Fibroblast of skin of left biceps (primary cell): ENCODE data around the gene EP300.
"Not testable (repeated sequence)": the region's sequence is repeated elsewhere in the genome, so short reads cannot be mapped to it uniquely, and the experiment has no call there.

Source experiments
- DNase-seq, 2 experiments: peaks; one replicate each; pipeline ENCODE4 v3.0.0-alpha.2; 2013; ENCODE audit warnings: low read depth in 2 of 2

EP300 gene

DNA sequence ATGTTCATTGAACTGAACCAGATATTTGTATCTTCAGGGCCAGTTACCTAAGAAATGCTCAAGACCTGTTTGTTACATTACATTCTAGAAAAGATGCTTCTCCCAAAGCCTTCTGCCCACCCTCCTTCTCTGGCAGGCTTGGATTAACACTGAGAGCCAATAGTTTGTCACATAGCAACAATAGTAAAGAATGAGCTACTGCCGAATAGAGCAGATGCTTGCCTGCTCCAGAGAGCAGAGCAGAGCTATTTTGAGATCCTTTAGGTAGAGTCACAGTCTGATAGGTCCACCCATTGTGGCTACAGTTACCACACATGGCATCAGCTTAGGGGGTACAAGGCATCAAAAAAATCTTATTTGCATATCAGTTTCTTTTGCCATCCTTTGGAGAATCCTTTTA is 13.5 kb upstream of the EP300 start:
- DNase-seq, result no peak

DNA sequence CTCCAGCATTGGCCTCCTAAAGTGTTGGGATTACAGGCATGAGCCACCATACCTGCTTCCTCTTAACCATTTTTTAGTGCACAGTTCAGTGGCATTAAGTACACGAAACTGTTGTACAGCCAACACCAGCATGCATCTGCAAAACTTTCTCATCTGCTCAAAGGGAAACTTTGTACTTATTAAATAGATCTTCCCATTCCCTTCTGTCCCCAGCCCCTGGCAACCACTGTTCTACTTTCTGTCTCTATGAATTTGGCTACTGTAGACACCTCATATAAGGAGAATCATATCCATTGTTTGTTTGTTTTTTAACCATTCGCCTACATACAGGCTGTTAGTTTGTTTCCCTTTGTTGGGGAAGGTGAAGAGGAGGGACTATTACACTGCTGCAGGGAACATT is 6.5 kb upstream of the EP300 start:
- DNase-seq, result no peak

DNA sequence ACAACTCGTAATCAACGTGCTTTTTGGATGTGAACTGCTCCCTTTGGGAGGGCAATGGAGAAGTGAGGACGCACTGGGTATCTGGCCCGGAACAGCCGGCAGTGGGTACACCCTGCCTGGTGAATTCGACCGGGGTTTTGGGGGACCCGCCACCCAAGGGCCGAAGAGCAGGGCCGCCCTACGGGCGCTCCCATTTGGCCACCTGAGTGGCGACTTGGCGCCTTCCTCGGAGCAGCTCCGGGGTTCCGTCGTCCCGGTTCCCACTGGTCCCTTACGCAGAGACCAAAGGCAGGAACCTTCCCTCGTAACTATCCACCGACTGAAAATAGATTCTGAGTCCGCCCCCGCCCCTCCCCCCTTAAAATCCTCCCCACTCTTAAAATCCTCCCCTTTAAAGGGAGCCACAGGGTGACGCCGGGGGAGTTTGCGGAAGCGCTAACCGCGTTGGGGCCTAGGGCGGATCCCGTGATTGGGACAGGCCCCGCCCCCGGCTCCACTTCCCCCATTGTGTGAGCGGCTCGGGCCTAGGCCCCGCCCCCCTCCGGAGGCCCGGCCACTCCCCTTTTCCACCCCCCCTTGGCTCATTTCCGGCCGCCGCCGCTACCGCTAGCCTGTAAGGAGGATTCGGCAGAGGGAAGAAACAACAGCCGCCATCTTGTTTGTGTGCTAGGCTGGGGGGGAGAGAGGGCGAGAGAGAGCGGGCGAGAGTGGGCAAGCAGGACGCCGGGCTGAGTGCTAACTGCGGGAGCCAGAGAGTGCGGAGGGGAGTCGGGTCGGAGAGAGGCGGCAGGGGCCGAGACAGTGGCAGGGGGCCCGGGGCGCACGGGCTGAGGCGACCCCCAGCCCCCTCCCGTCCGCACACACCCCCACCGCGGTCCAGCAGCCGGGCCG is 1.0 kb upstream of the EP300 start:
- DNase-seq, result peak; percentile 98

DNA sequence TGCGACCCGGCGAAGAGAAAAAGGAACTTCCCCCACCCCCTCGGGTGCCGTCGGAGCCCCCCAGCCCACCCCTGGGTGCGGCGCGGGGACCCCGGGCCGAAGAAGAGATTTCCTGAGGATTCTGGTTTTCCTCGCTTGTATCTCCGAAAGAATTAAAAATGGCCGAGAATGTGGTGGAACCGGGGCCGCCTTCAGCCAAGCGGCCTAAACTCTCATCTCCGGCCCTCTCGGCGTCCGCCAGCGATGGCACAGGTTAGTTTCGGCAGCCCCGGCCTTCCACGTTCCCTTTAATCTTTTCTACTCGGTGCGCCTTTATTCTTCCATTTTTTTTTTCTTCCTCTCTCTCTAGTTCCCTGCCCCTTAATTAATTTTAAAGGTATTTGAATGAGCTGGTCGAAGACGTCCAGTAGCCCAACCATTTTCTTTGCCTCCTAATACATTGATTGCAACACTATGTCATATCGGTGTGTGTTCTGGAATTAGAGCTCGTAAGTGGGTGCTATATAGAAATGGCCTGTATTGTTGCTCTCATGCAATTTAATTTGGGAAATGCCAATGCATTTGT is 537 bp downstream of the EP300 start:
- DNase-seq, result no peak

DNA sequence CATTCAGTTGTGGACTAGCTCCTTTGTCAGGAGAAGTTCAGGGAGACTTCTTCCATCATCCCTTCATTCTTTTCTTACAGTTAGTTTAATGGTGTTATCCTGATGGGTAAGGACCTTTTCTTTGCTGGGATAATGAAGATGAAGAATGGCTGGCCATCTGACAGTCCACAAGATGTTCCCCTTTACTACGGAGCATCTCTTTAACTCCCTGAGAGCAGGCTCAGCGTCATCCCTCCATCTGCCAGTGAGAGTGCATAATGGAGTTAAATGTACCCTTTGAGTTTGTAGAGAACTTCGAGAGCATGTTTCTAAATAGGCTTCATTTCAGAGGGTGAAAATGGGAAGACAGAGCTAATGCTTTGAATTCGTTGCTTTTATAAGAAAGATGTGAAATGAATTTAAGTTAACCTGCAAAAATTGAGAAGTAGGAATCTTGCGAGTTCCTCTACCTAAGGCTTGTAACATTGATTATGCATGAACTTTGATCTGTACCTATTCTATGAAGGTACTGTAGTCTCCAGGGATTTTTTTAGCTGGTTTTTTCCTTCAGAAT is 1.7 kb downstream of the EP300 start:
- DNase-seq, result no peak

DNA sequence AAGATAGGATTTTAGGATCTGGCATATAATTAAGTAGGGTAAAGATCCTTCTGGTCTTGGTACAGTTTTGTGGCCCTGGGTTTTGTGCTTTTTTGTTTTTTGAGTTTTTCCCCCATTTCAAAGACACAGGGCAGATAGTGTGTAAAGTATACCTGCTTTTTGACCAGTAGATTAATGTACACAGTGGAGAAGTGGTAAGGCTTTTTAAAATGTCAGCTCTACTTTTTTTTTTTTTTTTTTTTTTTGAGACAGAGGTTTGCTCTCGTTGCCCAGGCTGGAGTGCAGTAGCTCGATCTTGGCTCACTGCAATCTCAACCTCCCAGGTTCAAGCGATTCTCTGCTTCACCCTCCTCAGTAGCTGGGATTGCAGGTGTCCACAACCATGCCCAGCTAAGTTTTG is 4.0 kb downstream of the EP300 start:
- DNase-seq, result no peak

DNA sequence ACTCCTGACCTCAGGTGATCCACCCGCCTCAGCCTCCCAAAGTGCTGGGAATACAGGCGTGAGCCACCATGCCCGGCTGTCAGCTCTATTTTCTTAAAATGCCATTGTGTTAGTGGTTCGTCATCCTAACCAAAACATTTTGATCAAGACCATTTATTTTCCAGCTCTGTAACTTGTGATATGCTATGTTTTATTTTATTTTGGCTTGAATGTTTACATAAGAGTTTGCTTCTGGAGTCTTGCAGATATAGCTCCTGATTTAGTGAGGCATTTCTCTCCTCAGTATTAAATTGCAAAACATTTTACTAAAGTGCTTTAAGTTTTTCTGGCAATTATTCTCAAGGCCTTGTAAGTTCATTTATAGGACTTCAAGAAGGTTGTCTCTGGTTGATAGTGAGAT is 4.4 kb downstream of the EP300 start:
- DNase-seq, result no peak

DNA sequence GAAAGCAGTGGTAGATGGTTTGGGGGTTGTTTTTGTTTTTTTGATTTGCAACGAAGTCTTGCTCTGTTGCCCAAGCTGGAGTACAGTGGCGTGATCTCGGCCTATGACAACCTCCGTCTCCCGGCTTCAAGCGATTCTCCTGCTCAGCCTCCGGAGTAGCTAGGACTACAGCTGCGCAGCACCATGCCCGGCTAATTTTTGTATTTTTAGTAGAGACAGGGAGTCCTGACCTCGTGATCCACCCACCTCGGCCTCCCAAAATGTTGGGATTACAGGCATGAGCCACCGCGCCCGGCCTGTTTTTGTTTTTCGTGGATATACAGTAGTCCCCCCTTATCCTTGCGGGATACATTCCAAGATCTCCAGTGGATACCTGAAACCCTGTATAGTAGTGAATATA is 6.6 kb downstream of the EP300 start:
- no peak for DNase-seq

DNA sequence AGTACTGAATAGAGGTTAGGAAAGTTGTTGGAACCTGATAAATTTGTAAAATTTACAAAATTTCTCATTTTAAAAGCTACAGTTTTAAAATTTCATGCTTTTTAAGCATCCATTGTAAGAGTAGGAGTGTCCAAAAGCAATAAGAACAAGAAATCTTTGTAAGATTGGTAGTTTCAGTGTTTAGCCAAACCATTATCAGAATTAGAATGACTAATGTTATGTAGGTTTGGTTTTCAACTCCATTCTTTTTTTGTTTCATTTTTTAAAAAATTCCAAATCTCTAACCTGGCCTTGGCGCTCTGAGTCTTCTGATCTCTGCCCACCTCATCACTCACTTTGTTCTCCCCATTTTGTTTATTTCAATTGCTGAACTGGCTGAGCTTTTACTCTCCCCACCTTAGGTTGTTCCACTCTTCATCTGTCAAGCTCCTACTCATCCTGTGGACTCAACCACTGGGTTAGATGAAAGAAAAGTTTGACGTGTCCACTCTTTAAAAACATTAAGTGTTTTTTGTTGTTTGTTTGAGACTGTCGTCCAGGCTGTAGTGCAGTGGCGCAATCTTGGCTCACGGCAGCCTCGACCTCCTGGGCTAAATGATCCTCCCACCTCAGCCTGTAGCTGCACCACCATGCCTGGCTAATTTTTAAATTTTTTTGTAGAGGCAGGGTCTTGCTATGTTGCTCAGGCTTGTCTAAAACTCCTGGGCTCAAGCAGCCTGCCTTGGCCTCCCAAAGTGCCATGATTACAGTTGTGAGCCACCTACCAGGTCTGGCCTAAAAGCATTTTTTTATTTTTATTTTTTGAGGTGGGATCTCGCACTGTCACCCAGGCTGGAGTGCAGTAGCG is 14.0 kb downstream of the EP300 start:
- DNase-seq, result no peak

DNA sequence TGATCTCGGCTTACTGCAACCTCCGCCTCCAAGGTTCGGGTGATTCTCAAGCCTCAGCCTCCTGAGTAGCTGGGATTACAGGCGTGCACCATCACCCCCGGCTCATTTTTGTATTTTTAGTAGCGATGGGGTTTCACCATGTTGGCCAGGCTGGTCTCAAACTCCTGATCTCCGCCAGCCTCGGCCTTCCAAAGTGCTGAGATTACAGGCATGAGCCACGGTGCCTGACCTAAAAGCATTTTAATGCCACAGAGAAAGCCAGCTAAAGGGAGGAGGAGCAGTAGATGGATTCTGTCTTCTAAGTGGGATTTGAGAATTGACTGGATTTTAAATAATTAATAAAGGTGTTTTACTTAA is 14.6 kb downstream of the EP300 start:
- not testable (repeated sequence) for DNase-seq

DNA sequence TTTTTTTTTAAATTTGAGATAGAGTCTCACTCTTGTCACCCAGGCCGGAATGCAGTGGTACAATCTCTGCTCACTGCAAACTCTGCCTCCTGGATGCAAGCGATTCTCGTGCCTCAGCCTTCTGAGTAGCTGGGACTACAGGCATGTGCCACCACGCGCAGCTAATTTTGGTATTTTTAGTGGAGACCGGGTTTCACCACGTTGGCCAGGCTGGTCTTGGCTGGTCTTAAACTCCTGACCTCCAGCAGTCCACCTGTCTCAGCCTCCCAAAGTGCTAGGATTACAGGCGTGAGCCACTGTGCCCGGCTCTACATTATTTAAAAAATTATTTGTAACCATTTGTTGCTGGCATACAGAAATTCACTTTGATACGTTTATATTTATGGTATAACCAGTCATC is 18.6 kb downstream of the EP300 start:
- no peak for DNase-seq

DNA sequence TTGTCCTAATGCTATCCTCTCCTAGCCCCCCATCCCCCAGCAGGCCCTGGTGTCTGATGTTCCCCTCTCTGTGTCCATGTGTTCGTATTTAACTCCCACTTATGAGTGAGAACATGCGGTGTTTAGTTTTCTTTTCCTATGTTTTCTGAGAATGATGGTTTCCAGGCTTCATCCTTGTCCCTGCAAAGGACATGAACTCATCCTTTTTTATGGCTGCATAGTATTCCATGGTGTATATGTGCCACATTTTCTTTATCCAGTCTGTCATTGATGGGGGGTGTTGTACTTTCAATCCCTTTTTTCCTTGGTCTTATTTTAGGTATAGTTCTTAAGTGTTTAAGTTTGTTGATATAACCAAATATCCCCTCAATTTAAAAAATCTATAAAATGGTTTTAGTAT is 23.9 kb downstream of the EP300 start:
- DNase-seq, result no peak

DNA sequence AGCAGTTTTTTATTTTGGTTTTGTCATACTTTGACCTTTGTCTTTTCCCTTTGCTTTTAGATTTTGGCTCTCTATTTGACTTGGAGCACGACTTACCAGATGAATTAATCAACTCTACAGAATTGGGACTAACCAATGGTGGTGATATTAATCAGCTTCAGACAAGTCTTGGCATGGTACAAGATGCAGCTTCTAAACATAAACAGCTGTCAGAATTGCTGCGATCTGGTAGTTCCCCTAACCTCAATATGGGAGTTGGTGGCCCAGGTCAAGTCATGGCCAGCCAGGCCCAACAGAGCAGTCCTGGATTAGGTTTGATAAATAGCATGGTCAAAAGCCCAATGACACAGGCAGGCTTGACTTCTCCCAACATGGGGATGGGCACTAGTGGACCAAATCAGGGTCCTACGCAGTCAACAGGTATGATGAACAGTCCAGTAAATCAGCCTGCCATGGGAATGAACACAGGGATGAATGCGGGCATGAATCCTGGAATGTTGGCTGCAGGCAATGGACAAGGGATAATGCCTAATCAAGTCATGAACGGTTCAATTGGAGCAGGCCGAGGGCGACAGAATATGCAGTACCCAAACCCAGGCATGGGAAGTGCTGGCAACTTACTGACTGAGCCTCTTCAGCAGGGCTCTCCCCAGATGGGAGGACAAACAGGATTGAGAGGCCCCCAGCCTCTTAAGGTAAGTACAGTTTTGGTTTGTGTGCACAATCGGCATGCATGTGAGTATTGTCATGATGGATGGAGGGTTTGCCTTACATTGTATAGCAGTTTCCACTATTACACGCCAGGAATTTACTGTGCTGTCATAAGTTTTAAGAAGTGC is 25.0 kb downstream of the EP300 start:
- no peak for DNase-seq

DNA sequence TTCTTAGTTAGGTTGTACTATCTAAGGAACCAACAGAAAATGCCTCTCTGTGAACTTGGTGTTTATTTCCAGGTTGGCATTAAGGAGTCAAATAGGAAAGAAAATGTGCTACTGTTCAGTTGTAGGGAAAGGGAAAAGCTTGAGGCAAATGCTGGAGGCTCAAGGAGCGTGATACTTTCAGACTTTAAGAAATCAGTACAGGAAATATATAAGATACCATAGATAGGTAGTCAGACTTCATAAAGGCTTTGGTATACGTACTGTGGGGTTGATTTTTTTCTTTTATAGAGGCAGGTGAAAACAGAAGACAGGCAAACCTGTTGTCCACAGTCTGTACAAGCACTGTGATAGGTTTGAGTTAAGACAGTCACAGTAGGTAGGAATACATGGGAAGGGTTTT is 30.8 kb downstream of the EP300 start:
- no peak for DNase-seq

DNA sequence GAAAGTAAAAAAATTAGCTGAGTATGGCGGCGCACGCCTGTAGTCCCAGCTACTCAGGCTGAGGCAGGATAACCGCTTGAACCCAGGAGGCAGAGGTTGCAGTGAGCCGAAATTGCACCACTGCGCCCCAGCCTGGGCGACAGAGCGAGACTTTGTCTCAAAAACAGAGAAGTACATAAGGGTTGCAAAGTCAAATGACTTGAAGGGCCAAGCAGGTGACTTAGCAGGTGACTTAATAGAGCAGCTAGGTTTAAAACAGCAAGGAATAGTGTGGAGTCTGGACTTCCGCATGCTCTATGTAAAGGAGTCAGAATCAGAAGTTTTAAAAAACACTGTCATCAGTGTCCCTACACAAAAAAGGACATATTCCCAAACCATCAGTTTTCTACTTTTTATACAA is 31.7 kb downstream of the EP300 start:
- no peak for DNase-seq

DNA sequence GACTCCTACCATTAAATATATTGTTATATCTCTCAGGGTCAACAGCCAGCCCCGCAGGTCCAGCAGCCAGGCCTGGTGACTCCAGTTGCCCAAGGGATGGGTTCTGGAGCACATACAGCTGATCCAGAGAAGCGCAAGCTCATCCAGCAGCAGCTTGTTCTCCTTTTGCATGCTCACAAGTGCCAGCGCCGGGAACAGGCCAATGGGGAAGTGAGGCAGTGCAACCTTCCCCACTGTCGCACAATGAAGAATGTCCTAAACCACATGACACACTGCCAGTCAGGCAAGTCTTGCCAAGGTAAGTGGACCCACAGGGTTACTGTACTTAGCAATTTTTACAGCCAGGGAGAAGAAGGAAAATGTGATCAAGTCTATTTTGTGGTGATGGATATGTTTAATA is 35.1 kb downstream of the EP300 start:
- DNase-seq, result no peak

DNA sequence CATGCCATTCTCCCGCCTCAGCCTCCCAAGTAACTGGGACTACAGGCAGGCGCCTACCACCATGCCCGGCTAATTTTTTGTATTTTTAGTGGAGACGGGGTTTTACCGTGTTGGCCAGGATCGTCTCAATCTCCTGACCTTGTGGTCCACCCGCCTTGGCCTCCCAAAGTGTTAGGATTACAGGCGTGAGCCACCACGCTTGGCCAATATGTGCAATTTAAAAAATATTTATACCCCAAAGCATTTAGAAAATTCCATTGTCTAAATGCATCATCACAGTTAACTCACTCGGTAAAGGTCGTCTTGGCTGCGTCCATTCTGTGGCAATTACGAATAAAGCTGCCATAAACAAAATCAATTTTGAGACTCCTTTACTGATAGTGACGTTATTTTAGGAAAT is 36.2 kb downstream of the EP300 start:
- DNase-seq, result no peak

DNA sequence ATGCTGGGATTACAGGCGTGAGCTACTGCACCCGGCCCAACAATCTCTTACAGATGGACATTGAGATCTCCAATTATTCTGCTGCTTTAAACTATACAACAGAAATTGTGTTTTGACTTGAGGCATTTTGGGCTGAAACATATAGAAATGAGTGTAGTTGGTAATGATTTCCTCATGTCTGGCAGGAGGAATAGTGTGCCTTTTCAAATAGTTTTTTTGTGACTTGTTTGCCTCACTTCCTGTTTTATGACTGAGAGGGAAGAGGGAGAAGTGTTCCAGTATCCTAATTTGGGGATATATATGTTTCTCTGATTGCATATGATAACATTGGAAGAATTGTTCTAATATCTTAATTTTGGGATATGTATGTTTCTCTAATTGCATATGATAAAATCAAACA is 40.2 kb downstream of the EP300 start:
- DNase-seq, result peak in 1 of 2 experiments; percentile 1

DNA sequence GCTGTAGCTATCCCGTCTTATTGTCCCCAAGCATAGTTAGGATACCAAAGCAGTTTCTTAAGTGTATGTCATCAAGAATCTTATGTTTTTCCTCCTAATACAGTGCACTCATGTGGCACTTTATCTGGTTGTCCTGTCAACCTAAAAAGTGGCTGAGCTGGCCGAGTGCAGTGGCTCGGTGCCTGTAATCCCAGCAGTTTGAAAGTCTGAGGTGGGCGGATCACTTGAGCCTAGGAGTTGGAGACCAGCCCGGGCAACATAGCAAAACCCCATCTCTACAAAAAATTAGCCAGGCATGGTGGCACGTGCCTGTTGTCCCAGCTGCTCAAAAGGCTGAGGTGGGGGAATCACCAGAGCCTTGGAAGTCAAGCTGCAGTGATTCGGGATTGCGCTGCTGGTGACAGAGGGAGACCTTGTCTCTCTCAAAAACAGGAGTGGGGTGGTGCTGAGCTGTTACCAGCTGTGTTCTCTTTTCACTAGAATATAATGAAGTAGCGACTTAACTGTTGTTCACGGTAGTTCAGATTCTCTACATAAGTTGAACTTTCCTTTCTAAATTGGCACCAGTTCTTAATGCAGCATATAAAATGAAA is 48.1 kb downstream of the EP300 start:
- no peak for DNase-seq

DNA sequence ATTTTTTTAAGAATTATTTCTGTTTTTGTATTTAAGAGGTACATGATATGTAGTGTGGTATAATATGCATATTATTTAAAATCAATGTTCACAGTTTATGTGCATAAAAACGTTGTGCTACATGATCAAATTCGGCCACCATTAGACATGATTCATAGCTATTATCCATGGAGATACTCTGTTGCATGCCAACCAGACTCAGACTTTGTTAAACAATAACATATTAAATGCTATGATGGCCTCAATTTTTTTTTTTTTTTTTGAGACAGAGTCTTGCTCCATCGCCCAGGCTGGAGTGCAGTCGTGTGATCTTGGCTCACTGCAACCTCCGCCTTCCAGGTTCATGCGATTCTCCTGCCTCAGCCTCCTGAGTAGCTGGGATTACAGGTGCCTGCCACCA is 53.5 kb downstream of the EP300 start:
- not testable (repeated sequence) for DNase-seq

DNA sequence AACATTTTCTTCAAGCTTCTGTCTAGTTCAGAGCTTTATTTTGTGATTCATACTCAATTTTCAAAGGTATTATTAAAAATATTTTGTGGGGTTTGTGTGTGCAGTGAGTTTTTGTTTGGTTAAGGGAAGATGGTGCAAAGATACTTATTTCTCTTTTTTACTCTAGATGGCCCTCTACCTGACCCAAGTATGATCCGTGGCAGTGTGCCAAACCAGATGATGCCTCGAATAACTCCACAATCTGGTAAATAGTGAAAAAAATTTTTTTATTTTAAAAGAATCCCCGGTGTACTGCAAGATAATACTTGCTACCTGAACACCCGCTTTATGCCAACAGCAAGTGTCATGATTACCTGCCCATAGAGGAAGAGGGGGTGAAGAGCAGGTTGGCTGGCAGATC is 54.2 kb downstream of the EP300 start:
- DNase-seq, result no peak
